ENCODE measurements around the gene HS3ST5. TPM values are rescaled to one million over a fixed set of nuclear protein-coding genes. Genes with fewer than 3 reads are reported as not detected.
A peak's percentile ranks its signal among the peaks of the same experiment; 100 is the strongest.

HS3ST5 gene
- total and polyA plus RNA-seq, 2 donors (not counting 1 experiment from before 2014, with no cell fraction given), result under 0.01 TPM; not detected in 1

DNA sequence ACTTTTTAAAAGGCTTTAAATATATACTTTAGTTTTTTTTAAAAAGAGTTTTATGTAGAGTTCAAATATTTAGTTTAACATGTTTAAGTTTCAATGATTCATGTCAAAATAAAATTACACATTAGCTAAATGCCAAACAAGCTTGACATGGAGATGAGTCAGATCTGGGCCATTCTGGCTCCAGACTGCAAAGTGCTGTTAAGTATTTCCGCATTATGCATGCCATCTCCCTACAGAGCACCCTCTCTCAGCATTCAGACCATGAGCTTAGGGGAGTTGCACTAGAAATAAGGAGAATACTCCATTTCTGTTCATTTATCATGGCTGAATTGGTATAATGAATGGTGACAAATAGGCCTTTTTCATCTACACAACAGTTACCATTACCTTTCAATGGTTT is 21.5 kb upstream of the HS3ST5 start:
- Histone ChIP-seq H2AFZ (ENCODE audit: low read length) (no peak overlapping the region), H3K9me3 (ENCODE audit: control insufficient read depth, insufficient read depth, low read depth, low read length) (no peaks in the 10 kb centered on the region), H3K27me3 (ENCODE audit: control insufficient read depth, insufficient read depth, low read length) (no peaks in the 10 kb centered on the region), H4K20me1 (ENCODE audit: control insufficient read depth, extremely low read depth, insufficient read depth, low read length) (no peaks in the 10 kb centered on the region), H3K4me2 (ENCODE audit: extremely low read depth, insufficient read depth, low read length) (no peak overlapping the region), H3K27ac (ENCODE audit: insufficient read depth, low read length) (no peak overlapping the region), H3K9ac (ENCODE audit: insufficient read depth, low read length) (no peak overlapping the region), H3K4me3 (replicated peaks in 1 of 4; ENCODE audit: control extremely low read depth in 1 of 4, insufficient read depth in 1 of 4, low read depth in 3 of 4, low read length in 4 of 4) (no peak overlapping the region), H3K4me1 (ENCODE audit: control insufficient read depth, extremely low read depth, insufficient read depth, low read length) (no peaks in the 10 kb centered on the region), H3K79me2 (ENCODE audit: control insufficient read depth, insufficient read depth, low read length) (no peaks in the 10 kb centered on the region), H3K36me3 (ENCODE audit: control insufficient read depth, insufficient read depth, low read length) (no peaks in the 10 kb centered on the region)
- DNase-seq (ENCODE audit: low read depth in 2 of 2), result peak; percentile 52 to 72
- TF ChIP-seq, protein P1, sequence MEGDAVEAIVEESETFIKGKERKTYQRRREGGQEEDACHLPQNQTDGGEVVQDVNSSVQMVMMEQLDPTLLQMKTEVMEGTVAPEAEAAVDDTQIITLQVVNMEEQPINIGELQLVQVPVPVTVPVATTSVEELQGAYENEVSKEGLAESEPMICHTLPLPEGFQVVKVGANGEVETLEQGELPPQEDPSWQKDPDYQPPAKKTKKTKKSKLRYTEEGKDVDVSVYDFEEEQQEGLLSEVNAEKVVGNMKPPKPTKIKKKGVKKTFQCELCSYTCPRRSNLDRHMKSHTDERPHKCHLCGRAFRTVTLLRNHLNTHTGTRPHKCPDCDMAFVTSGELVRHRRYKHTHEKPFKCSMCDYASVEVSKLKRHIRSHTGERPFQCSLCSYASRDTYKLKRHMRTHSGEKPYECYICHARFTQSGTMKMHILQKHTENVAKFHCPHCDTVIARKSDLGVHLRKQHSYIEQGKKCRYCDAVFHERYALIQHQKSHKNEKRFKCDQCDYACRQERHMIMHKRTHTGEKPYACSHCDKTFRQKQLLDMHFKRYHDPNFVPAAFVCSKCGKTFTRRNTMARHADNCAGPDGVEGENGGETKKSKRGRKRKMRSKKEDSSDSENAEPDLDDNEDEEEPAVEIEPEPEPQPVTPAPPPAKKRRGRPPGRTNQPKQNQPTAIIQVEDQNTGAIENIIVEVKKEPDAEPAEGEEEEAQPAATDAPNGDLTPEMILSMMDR (conservative IDR thresholded peaks at IDR 0.05 in 1 of 2, IDR thresholded peaks at IDR 0.05 in 1 of 2; ENCODE audit: low read depth in 1 of 2, low read length in 2 of 2), result no peak
- TF ChIP-seq EZH2 (IDR thresholded peaks at IDR 0.05; ENCODE audit: low read length, missing control alignments), result no peak

DNA sequence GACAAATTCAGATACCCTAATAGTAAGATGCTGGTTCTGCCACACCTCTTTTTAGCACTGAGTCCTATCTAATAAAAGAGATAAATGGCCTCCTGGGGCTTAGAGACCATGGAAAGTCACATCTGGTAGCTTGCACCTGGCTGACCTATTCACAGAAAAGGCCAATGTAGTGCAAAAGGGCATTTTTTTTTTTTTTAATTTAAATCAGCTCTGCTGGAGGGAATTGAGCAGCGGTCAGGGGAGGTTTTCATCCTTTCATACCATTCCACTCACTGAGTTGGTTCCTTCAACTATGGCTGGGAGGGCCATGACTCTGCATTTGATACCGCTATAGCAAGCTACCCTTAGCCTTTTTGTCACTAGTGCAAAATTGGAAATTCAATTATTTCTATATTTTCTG is 20.1 kb upstream of the HS3ST5 start:
- no peak for DNase-seq (ENCODE audit: low read depth in 2 of 2)
- Histone ChIP-seq H3K9me3 (ENCODE audit: control insufficient read depth, insufficient read depth, low read depth, low read length) (no peaks in the 10 kb centered on the region), H3K36me3 (ENCODE audit: control insufficient read depth, insufficient read depth, low read length) (no peaks in the 10 kb centered on the region)

DNA sequence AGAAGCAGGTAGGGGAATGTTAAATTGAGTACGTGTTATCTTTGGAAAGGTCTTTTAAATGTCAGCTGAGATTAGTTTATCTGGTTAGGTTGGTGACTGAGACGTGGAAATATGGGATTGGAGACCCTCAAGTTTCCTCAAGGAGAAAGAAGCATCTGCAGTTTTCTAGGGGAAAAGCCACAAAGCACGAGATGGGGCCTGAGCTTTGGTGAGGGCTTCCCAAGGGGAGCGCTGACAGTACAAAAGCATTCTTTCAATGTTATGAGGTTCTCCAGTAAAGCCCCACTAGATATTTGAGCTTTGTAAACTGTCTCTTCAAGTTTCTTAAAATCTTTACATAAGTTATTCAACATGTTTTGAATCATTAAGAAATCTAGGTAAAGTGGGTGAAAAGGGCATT is 19.6 kb upstream of the HS3ST5 start:
- no peaks in the 10 kb centered on the region for H3K9me3 ChIP-seq (ENCODE audit: control insufficient read depth, insufficient read depth, low read depth, low read length)
- H3K9ac ChIP-seq (ENCODE audit: insufficient read depth, low read length), result no peak overlapping the region
- no peaks in the 10 kb centered on the region for H3K4me1 ChIP-seq (ENCODE audit: control insufficient read depth, extremely low read depth, insufficient read depth, low read length)
- no peak for TF ChIP-seq EZH2 (IDR thresholded peaks at IDR 0.05; ENCODE audit: low read length, missing control alignments)
- TF ChIP-seq, protein P1 (conservative IDR thresholded peaks at IDR 0.05 in 1 of 2, IDR thresholded peaks at IDR 0.05 in 1 of 2; ENCODE audit: low read depth in 1 of 2, low read length in 2 of 2), result no peak
- H3K4me2 ChIP-seq (ENCODE audit: extremely low read depth, insufficient read depth, low read length), result no peak overlapping the region
- no peak overlapping the region for H3K27ac ChIP-seq (ENCODE audit: insufficient read depth, low read length)
- H3K27me3 ChIP-seq (ENCODE audit: control insufficient read depth, insufficient read depth, low read length), result no peaks in the 10 kb centered on the region
- H2AFZ ChIP-seq (ENCODE audit: low read length), result no peak overlapping the region
- no peak for DNase-seq (ENCODE audit: low read depth in 2 of 2)
- no peaks in the 10 kb centered on the region for H4K20me1 ChIP-seq (ENCODE audit: control insufficient read depth, extremely low read depth, insufficient read depth, low read length)
- H3K4me3 ChIP-seq (replicated peaks in 1 of 4; ENCODE audit: control extremely low read depth in 1 of 4, insufficient read depth in 1 of 4, low read depth in 3 of 4, low read length in 4 of 4), result no peak overlapping the region
- H3K36me3 ChIP-seq (ENCODE audit: control insufficient read depth, insufficient read depth, low read length), result no peaks in the 10 kb centered on the region
- H3K79me2 ChIP-seq (ENCODE audit: control insufficient read depth, insufficient read depth, low read length), result no peaks in the 10 kb centered on the region

More for the DNA sequence above, 20.1 kb upstream of the HS3ST5 start:
- Histone ChIP-seq H3K9ac (ENCODE audit: insufficient read depth, low read length) (no peak overlapping the region), H3K27ac (ENCODE audit: insufficient read depth, low read length) (no peak overlapping the region), H4K20me1 (ENCODE audit: control insufficient read depth, extremely low read depth, insufficient read depth, low read length) (no peaks in the 10 kb centered on the region), H3K79me2 (ENCODE audit: control insufficient read depth, insufficient read depth, low read length) (no peaks in the 10 kb centered on the region), H3K4me3 (replicated peaks in 1 of 4; ENCODE audit: control extremely low read depth in 1 of 4, insufficient read depth in 1 of 4, low read depth in 3 of 4, low read length in 4 of 4) (no peak overlapping the region), H3K4me2 (ENCODE audit: extremely low read depth, insufficient read depth, low read length) (no peak overlapping the region), H3K27me3 (ENCODE audit: control insufficient read depth, insufficient read depth, low read length) (no peaks in the 10 kb centered on the region), H2AFZ (ENCODE audit: low read length) (no peak overlapping the region), H3K4me1 (ENCODE audit: control insufficient read depth, extremely low read depth, insufficient read depth, low read length) (no peaks in the 10 kb centered on the region)
- TF ChIP-seq EZH2 (IDR thresholded peaks at IDR 0.05; ENCODE audit: low read length, missing control alignments), result no peak
- TF ChIP-seq, protein P1 (conservative IDR thresholded peaks at IDR 0.05 in 1 of 2, IDR thresholded peaks at IDR 0.05 in 1 of 2; ENCODE audit: low read depth in 1 of 2, low read length in 2 of 2), result no peak

All from fibroblast of lung (primary cell).